ENCODE results near the gene ERICH6.

Gene ERICH6

DNA sequence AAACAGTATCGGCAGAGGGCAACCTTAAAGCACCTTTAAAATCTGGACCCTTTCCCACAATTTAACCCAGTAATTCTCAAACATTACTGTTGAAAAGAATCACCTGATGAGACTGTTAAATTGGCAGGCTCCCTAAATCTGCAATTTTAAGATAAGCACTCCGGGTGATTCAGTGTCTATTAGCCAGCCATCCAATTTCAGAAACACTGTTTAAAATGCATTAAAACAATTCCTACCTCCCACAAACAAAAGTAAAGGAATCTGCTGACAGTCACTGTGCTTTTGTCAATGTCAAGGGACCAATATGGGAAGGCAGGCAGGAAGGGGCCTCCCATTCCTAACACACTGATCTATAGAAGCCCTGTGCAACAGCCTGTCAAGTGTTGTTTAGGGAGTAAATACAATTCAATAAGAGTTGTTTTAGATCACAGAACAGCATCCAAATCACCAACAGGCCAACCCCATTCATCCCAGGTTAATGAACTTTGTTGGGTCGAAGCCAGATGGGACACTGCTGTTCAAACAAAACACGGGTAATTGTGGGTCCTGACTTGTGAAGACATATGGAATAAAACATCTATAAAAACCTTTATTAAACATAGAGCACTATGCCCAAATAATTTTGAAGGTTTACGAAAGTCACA is 37.9 kb upstream of the ERICH6 start:
- TF ChIP-seq, protein P1, sequence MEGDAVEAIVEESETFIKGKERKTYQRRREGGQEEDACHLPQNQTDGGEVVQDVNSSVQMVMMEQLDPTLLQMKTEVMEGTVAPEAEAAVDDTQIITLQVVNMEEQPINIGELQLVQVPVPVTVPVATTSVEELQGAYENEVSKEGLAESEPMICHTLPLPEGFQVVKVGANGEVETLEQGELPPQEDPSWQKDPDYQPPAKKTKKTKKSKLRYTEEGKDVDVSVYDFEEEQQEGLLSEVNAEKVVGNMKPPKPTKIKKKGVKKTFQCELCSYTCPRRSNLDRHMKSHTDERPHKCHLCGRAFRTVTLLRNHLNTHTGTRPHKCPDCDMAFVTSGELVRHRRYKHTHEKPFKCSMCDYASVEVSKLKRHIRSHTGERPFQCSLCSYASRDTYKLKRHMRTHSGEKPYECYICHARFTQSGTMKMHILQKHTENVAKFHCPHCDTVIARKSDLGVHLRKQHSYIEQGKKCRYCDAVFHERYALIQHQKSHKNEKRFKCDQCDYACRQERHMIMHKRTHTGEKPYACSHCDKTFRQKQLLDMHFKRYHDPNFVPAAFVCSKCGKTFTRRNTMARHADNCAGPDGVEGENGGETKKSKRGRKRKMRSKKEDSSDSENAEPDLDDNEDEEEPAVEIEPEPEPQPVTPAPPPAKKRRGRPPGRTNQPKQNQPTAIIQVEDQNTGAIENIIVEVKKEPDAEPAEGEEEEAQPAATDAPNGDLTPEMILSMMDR (IDR thresholded peaks at IDR 0.05; ENCODE audit: extremely low read depth, insufficient read depth, missing control alignments), result no peak
- DNase-seq (ENCODE audit: low spot score), result no peak
- in situ Hi-C loops (cut with MboI; ENCODE audit: low pct_unique_long_range_greater_than_20kb, low sequenced_read_pairs, unreplicated experiment), result no loop called here

- DNase-seq (ENCODE audit: low spot score), result no peak
- in situ Hi-C loops (cut with MboI; ENCODE audit: low pct_unique_long_range_greater_than_20kb, low sequenced_read_pairs, unreplicated experiment), result no loop called here
- TF ChIP-seq, protein P1 (IDR thresholded peaks at IDR 0.05; ENCODE audit: extremely low read depth, insufficient read depth, missing control alignments), result no peak
These were observed 37.2 kb upstream of the ERICH6 start for GRCh38 chr3:150740733-150741496.

GRCh38 chr3:150739877-150740645 is 36.3 kb upstream of the ERICH6 start:
- in situ Hi-C loops (cut with MboI; ENCODE audit: low pct_unique_long_range_greater_than_20kb, low sequenced_read_pairs, unreplicated experiment), result loop anchor here (10.0 kb wide), 1 partner anchor 125 kb away; no protein-coding TSS in a partner anchor
- DNase-seq (ENCODE audit: low spot score), result no peak
- TF ChIP-seq, protein P1 (IDR thresholded peaks at IDR 0.05; ENCODE audit: extremely low read depth, insufficient read depth, missing control alignments), result no peak

DNA sequence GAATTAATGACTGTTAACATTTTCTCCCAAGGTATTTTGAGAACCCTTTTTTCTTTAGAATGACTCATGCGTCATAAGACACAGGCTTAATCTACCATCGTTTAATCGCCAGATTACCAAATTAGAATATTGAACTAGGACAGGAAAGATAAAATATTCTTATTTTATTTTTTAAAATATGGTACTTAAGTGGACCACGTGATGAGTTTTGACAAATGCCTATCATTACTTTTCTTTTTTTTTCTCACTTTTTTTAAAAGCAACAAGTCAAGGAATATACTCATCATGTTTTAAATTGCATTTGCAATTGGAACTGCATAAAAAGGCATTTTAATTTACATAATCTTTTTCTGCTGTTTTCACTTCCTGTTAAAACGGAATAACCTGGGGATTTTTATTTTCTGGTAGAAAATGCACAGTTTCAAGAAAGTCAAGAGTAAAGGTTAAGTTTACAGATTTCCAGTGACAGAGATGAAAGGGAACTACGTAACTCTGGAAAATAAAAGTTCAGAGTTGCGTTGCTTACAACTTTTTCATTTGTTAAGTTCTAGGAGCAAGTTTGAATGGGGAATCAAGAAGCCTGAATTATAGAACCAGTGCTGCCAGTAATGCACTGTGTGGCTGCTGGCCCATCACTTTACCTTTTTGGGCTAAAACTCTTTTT is 35.6 kb upstream of the ERICH6 start:
- DNase-seq (ENCODE audit: low spot score), result no peak
- in situ Hi-C loops (cut with MboI; ENCODE audit: low pct_unique_long_range_greater_than_20kb, low sequenced_read_pairs, unreplicated experiment), result loop anchor here (10.0 kb wide), 1 partner anchor 125 kb away; no protein-coding TSS in a partner anchor

GRCh38 chr3:150738688-150739087 is 35.0 kb upstream of the ERICH6 start:
- in situ Hi-C loops (cut with MboI; ENCODE audit: low pct_unique_long_range_greater_than_20kb, low sequenced_read_pairs, unreplicated experiment), result loop anchor here (10.0 kb wide), 1 partner anchor 126 kb away; no protein-coding TSS in a partner anchor
- TF ChIP-seq, protein P1 (IDR thresholded peaks at IDR 0.05; ENCODE audit: extremely low read depth, insufficient read depth, missing control alignments), result no peak
- DNase-seq (ENCODE audit: low spot score), result no peak

More for the DNA sequence above, 35.6 kb upstream of the ERICH6 start:
- TF ChIP-seq, protein P1 (IDR thresholded peaks at IDR 0.05; ENCODE audit: extremely low read depth, insufficient read depth, missing control alignments), result no peak
